Fibroblast of lung (primary cell): ENCODE results near the gene ADCY2. TPM values are rescaled to one million over a fixed set of nuclear protein-coding genes. Genes with fewer than 3 reads are reported as not detected.
A peak's percentile ranks its signal among the peaks of the same experiment; 100 is the strongest.

Experiments used
- DNase-seq, 2 donors: peaks; one replicate each; pipeline versions ENCODE4 v3.0.0 to v3.0.0-alpha.2; 2010; ENCODE audit warnings: low read depth in 2 of 2
- H2AFZ ChIP-seq: 2 replicates; pipeline ENCODE4 v1.5.1; 2012; ENCODE audit warnings: low read length, control low read depth, inconsistent platforms
- H3K27ac ChIP-seq: 2 replicates; pipeline ENCODE4 v1.5.1; 2011; ENCODE audit warnings: low read length, control low read depth; ENCODE audit not compliant: insufficient read depth
- H3K27me3 ChIP-seq: 2 replicates; pipeline ENCODE4 v1.5.1; 2011; ENCODE audit warnings: mild to moderate bottlenecking, low read length; ENCODE audit not compliant: control insufficient read depth, insufficient read depth
- H3K36me3 ChIP-seq: 2 replicates; pipeline ENCODE4 v1.5.1; 2011; ENCODE audit warnings: low read length; ENCODE audit not compliant: control insufficient read depth, insufficient read depth
- H3K4me1 ChIP-seq: 2 replicates; pipeline ENCODE4 v1.5.1; 2011; ENCODE audit warnings: low read length; ENCODE audit not compliant: control insufficient read depth, insufficient read depth; ENCODE audit errors: extremely low read depth
- H3K4me2 ChIP-seq: 2 replicates; pipeline ENCODE4 v1.5.1; 2011; ENCODE audit warnings: low read length, control low read depth; ENCODE audit not compliant: insufficient read depth; ENCODE audit errors: extremely low read depth
- H3K4me3 ChIP-seq, 4 experiments: fragments of 200-600 bp in 1 of 4; sonication (generic) in 1 of 4; replicated peaks in 1 of 4; 2 replicates each; pipeline ENCODE4 v1.5.1; 2011 to 2016; ENCODE audit warnings: low read length in 4 of 4, low read depth in 3 of 4, mild to moderate bottlenecking in 3 of 4, control low read depth in 2 of 4, inconsistent platforms in 1 of 4, mixed read lengths in 1 of 4; ENCODE audit not compliant: insufficient read depth in 1 of 4; ENCODE audit errors: control extremely low read depth in 1 of 4
- H3K79me2 ChIP-seq: 2 replicates; pipeline ENCODE4 v1.5.1; 2012; ENCODE audit warnings: mild to moderate bottlenecking, low read length, inconsistent platforms; ENCODE audit not compliant: control insufficient read depth, insufficient read depth
- H3K9ac ChIP-seq: 2 replicates; pipeline ENCODE4 v1.5.1; 2011; ENCODE audit warnings: mild to moderate bottlenecking, low read length, control low read depth; ENCODE audit not compliant: insufficient read depth
- H3K9me3 ChIP-seq: 2 replicates; pipeline ENCODE4 v1.5.1; 2012; ENCODE audit warnings: low read depth, low read length; ENCODE audit not compliant: control insufficient read depth, insufficient read depth
- H4K20me1 ChIP-seq: 2 replicates; pipeline ENCODE4 v1.5.1; 2011; ENCODE audit warnings: low read length; ENCODE audit not compliant: control insufficient read depth, insufficient read depth; ENCODE audit errors: extremely low read depth
- CTCF ChIP-seq, 2 donors: IDR thresholded peaks in 1 of 2; conservative IDR thresholded peaks in 1 of 2; 1 replicate in 1 of 2; 2 replicates in 1 of 2; pipeline ENCODE4 v1.5.1; 2011 to 2012; ENCODE audit warnings: low read length in 2 of 2, control low read depth in 1 of 2, inconsistent platforms in 1 of 2, low read depth in 1 of 2, mild to moderate bottlenecking in 1 of 2
- EZH2 ChIP-seq: IDR thresholded peaks from 2 replicates; pipeline ENCODE4 v1.5.1; 2012; ENCODE audit warnings: low read length, control low read depth, mild to moderate bottlenecking; ENCODE audit errors: missing control alignments
- polyA plus RNA-seq, 2 donors: library from polyadenylated mRNA; depleted of rRNA in 1 of 2; stranded (reverse) in 1 of 2; unstranded in 1 of 2; fragments of >200 nt; gene quantifications; 2 replicates each; pipeline ENCODE4 v1.2.1, GENCODE V29; 2011 to 2012; ENCODE audit warnings: missing spikeins in 1 of 2
- total RNA-seq: library from RNA; depleted of rRNA; stranded (reverse); fragments of >200 nt; gene quantifications from 2 replicates; pipeline ENCODE4 v1.2.1, GENCODE V29; 2014

ADCY2 gene
- total and polyA plus RNA-seq, 2 donors (not counting 1 experiment from before 2014, with no cell fraction given) = under 0.01 to 0.05 TPM

DNA sequence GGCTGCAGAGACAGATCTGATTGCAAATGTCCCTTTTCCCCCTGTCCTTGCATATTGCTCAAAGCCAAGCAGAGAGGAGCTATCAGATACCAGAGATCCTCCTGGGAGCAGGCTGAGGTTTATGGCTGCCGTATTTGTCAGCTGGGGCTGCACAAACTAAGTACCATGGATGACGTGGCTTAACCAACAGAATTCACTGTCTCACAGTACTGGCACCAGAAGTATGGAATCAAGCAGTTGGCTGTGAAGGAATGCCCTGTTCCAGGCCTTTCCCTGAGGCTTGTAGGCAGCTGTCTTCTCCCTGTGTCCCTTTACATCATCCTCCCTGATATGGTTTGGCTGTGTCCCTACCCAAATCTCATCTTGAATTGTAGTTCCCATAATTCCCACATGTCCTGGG, 452.4 kb downstream of the ADCY2 start:
- Histone ChIP-seq H3K27ac (no peak overlapping the region), H3K4me3 (no peak overlapping the region), H3K36me3 (no peaks in the 10 kb centered on the region), H3K9ac (no peak overlapping the region), H3K9me3 (no peaks in the 10 kb centered on the region), H3K4me2 (no peak overlapping the region), H2AFZ (no peak overlapping the region), H3K79me2 (no peaks in the 10 kb centered on the region), H4K20me1 (no peaks in the 10 kb centered on the region), H3K27me3 (peaks cover 25% of the 10 kb centered on the region), H3K4me1 (no peaks in the 10 kb centered on the region)
- no peak for DNase-seq
- no peak for TF ChIP-seq CTCF (conservative IDR thresholded peaks at IDR 0.05 in 1 of 2, IDR thresholded peaks at IDR 0.05 in 1 of 2; ENCODE audit: low read depth in 1 of 2, low read length in 2 of 2)
- peak; percentile 18 for TF ChIP-seq EZH2

- Histone ChIP-seq H2AFZ (no peak overlapping the region), H3K4me1 (no peaks in the 10 kb centered on the region), H3K27me3 (peaks cover 25% of the 10 kb centered on the region), H3K36me3 (no peaks in the 10 kb centered on the region), H3K27ac (no peak overlapping the region), H3K9ac (no peak overlapping the region), H3K9me3 (no peaks in the 10 kb centered on the region), H3K79me2 (no peaks in the 10 kb centered on the region), H3K4me2 (peak overlapping the region; percentile 35), H4K20me1 (no peaks in the 10 kb centered on the region), H3K4me3 (peak overlapping the region in 2 of 4 experiments; percentile 31 to 41)
- TF ChIP-seq CTCF (conservative IDR thresholded peaks at IDR 0.05 in 1 of 2, IDR thresholded peaks at IDR 0.05 in 1 of 2; ENCODE audit: low read depth in 1 of 2, low read length in 2 of 2) (peak; percentile 0 to 21), EZH2 (peak; percentile 91)
- no peak for DNase-seq
These were observed 453.9 kb downstream of the ADCY2 start for GRCh38 chr5:7849681-7850394.

DNA sequence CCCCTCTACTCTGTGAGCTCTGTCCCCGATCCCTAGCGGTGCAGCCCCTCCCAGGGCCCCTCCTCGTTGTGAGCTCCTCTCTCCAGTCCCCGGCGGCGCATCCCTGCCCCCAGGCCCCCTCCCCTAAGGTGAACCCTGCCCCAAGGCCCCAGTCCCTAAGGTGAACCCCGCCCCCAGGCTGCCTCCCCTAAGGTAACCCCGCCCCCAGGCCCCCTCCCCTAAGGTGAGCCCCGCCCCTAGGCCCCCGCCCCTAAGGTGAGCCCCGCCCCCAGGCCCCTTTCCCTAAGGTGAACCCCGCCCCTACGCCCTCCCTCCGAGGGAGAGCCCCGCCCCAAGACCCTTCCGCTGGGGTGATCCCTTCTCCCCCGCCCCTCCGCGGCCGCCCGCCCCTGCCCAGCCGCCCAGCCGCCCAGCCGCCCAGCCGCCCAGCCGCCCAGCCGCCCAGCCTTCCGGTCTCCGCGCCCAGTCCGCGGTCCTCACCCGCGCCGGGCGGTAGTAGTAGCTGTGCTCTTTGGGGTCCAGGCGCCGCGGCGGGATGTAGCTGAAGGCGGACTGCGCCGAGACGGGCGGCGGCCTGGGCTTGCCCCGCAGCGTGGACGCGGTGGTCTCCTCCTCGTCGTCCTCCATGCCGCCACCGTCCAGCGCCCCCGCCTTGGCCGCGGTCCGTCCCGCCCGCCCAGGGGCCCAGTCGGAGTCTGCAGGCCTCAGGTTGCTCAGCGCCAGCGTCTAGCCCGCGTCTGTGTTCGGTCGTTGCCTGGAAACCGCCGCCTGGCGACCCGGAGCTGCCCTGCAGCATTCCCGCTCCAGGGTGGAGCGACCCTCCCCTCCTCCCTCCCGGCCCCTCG, 454.7 kb downstream of the ADCY2 start, which contains the start of gene CFAP90:
TSS of gene CFAP90 (minus strand) at position 739 of the 845 bp plus-strand sequence. CDS start at position 627, 112 bp downstream.
- no peak within 1 kb of the TSS for H3K9ac ChIP-seq
- H3K36me3 ChIP-seq = no peaks in the 10 kb centered on the region
- no peak within 1 kb of the TSS for H3K27ac ChIP-seq
- TF ChIP-seq EZH2 (no peak), CTCF (conservative IDR thresholded peaks at IDR 0.05 in 1 of 2, IDR thresholded peaks at IDR 0.05 in 1 of 2; ENCODE audit: low read depth in 1 of 2, low read length in 2 of 2) (peak; percentile 15 to 48)
- H3K4me3 ChIP-seq = peak within 1 kb of the TSS in 2 of 4 experiments; percentile 41 to 53
- peak within 1 kb of the TSS; percentile 59 for H2AFZ ChIP-seq
- no peaks in the 10 kb centered on the region for H3K9me3 ChIP-seq
- no peaks in the 10 kb centered on the region for H3K79me2 ChIP-seq
- DNase-seq = peak; percentile 38 to 62
- H3K27me3 ChIP-seq = peaks cover 25% of the 10 kb centered on the region
- no peaks in the 10 kb centered on the region for H4K20me1 ChIP-seq
- no peaks in the 10 kb centered on the region for H3K4me1 ChIP-seq
- H3K4me2 ChIP-seq = peak within 1 kb of the TSS; percentile 58
